Cardiac fibroblast (primary cell): ENCODE data around the gene DNAJC6.

Source experiments
- DNase-seq, 2 donors: peaks; one replicate each; pipeline versions ENCODE4 v3.0.0 to v3.0.0-alpha.2; 2010; ENCODE audit warnings: low read depth in 2 of 2
- H3K4me3 ChIP-seq, 2 donors: replicated peaks in 1 of 2; 1 replicate in 1 of 2; 2 replicates in 1 of 2; pipeline ENCODE4 v1.5.1; 2011; ENCODE audit warnings: low read depth in 2 of 2, low read length in 2 of 2, mild to moderate bottlenecking in 2 of 2, moderate library complexity in 1 of 2
- TF ChIP-seq, protein P1 (sequence below): IDR thresholded peaks from one replicate; pipeline ENCODE4 v1.5.1; 2011; ENCODE audit warnings: low read depth, mild to moderate bottlenecking, low read length, inconsistent platforms

The DNAJC6 gene

DNA sequence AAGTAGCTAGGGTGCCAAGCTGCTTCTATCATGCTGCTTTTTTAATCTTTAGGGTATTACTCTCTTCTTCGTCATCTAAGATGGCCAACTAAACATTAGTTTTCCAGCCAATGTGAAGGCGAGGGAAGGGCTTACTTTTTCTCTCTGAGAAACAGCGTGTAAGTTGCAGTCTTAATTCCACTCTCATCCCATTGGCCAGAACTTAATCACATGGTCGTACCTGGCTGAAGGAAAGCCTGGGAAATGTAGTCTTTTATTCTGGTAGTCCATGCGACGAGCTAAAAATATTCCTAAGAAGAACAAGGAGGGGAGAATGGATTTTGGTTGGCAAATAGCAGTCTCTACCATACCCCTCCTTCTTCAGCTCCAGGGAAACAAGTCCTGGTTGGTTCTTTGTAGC is 21.5 kb downstream of the DNAJC6 start:
- DNase-seq: no peak
- H3K4me3 ChIP-seq: no peak overlapping the region
- TF ChIP-seq, protein P1, sequence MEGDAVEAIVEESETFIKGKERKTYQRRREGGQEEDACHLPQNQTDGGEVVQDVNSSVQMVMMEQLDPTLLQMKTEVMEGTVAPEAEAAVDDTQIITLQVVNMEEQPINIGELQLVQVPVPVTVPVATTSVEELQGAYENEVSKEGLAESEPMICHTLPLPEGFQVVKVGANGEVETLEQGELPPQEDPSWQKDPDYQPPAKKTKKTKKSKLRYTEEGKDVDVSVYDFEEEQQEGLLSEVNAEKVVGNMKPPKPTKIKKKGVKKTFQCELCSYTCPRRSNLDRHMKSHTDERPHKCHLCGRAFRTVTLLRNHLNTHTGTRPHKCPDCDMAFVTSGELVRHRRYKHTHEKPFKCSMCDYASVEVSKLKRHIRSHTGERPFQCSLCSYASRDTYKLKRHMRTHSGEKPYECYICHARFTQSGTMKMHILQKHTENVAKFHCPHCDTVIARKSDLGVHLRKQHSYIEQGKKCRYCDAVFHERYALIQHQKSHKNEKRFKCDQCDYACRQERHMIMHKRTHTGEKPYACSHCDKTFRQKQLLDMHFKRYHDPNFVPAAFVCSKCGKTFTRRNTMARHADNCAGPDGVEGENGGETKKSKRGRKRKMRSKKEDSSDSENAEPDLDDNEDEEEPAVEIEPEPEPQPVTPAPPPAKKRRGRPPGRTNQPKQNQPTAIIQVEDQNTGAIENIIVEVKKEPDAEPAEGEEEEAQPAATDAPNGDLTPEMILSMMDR: no peak

DNA sequence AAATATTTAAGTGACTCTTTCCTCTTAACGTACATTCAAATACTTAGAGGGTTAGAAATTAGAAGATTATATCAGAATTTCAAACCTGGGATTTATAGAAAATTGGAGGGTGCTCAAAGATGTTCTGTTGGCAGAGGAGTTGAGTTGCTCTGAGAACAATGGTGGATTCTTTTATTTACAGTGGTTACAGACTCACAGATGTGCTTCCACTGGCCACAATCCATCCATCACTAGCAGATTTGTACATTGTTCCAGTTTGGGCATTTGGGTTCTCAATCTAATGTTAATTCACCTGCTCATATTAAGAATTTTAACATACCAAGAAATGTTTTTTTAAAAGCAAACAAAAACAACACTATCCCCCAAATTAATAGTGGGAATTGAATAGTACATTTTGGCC is 23.5 kb downstream of the DNAJC6 start:
- DNase-seq: no peak
- TF ChIP-seq, protein P1: no peak
- no peak overlapping the region for H3K4me3 ChIP-seq

DNA sequence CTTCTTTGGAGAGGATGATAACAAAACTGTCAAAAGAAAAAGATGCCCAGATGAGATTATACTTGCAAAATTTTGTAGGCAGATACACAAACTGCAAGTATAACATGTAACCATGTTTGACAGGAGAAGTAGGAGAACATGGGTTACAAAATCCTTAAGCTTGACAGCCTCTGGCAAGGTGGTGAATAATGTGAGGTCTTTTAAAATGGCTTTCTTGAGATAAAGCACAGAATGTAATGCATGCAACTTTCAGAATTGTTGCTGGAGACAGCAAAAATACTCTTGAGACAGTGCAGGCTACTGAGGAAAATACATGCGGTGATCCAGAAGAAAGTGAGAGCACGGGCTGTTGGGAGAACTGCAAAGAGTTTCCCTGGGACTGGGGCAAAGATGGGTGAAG is 24.7 kb downstream of the DNAJC6 start:
- no peak overlapping the region for H3K4me3 ChIP-seq
- no peak for DNase-seq
- TF ChIP-seq, protein P1: no peak

DNA sequence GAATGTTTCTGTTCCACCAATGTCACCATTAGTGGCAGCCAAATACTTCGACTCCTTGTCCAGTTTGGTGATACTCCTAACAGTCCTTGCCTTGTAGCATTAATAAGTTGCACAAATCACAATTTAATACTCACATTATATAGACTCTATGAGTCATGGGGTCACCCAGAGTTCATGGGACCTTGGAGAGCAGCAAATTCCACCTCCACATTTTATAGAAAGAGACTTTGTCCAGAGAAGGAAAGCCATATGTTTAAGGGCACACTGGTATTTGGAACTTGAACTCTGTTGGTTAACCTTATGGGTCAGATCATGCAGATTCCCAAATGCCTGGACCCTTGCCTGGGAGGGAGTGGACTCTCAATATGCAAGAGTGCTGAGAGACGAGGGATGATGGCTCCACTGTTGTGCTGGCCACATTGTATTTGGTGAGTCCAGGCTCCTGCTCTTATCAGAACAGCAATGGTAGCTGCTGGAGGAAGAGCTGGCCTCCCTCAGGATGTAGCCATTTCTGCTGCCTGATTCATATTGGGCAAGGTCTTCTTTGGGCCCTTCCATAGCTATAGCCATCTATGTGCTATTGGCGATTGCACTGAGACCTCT is 30.6 kb downstream of the DNAJC6 start:
- H3K4me3 ChIP-seq: no peak overlapping the region
- TF ChIP-seq, protein P1: no peak
- DNase-seq: peak; percentile 2 to 45

DNA sequence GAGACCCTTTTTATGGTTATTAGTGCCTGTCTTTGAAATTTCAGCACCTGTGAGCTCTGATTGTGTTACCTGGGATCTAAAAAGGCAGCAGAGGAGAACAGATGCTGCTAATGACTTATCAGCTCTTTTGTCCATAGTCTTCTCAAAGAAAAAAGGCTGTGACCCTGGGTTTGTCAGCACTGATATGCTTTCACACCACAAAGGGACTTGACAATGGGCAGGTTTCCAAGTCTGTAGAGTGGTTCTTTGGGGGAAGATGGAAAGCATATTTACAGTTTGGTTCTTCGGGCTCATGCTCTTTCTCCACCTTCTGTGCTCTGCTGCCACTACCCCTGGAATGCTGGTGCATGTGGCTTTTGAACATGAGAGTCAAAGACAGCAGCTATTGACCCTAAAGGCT is 32.0 kb downstream of the DNAJC6 start:
- DNase-seq: no peak
- TF ChIP-seq, protein P1: no peak
- no peak overlapping the region for H3K4me3 ChIP-seq

DNA sequence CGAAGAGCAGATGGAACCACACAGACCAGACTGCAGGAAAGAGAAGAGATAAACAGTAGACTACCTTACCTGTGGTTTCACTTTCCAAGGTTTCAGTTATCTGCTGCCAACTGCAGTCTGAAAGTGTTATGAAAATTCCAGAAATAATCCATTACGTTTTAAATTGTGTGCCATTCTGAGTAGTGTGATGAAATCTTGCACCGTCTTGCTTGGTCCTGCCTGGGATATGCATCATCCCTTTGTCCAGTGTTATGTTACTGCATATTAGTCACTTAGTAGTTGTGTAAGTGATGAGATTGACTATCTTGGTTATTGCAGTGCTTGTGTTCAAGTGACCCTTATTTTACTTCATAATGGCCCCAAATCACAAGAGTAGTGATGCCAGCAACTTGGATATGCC is 33.9 kb downstream of the DNAJC6 start:
- H3K4me3 ChIP-seq: no peak overlapping the region
- DNase-seq: peak; percentile 5 to 88
- TF ChIP-seq, protein P1: no peak
